Activated CD4-positive, CD25-positive, alpha-beta regulatory T cell treated with anti-CD3 and anti-CD28 coated beads, Interleukin-2, amount 50 U/mL, for 16 hours (primary cell): Measurements from ENCODE around the gene NDE1.
"Not testable (repeated sequence)": the region's sequence is repeated elsewhere in the genome, so short reads cannot be mapped to it uniquely, and the experiment has no call there.

Source experiments
- DNase-seq: peaks from one replicate; pipeline ENCODE4 v3.0.0-alpha.2; 2020; ENCODE audit warnings: low read depth, low spot score

NDE1 gene

DNA sequence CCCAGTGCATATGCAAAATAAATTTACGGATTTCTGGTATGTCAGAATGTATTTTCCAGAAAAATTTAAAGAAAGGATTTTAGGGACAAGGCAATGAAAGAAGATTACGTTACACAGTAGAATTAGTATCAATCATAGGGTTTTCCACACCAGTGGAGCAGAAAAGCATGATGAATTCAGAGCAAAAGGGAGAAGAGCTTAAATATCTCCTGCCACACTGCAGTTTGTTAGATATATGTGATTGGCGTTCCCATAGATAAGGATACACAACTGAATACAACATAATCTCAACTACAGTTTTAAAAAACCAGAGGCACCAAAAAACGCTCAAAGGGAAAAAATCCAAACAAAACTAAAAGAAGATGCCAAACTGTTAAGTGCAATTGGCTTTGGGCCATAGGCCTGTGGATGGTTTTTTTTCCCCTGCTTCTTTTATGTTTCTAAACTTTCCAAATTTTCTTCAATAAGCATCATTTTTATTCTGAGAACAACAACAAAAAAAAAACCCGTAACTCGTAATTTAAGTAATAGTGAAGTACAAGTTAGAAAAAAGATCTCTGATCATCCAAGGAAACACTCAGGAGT lies 29.3 kb upstream of the NDE1 start:
- no peak for DNase-seq

DNA sequence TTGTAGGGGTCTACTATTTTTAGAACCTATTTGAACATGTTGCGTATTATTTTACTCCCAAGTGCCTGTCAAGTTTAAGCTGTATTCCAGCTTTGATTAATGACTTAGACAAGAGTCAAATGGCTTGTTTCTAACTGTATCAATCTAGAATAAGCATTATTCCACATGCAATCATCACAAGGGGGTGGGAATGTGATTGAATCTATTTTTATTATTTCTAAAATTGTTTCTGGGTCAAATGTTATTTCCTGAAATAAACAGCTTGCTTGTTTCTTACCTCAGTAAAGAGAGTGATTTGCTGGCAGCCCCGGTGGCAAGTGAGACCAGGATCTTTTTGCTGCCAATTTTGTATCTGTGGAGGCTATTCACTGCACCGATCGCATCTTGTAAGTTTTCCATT lies 28.6 kb upstream of the NDE1 start:
- DNase-seq, result no peak

DNA sequence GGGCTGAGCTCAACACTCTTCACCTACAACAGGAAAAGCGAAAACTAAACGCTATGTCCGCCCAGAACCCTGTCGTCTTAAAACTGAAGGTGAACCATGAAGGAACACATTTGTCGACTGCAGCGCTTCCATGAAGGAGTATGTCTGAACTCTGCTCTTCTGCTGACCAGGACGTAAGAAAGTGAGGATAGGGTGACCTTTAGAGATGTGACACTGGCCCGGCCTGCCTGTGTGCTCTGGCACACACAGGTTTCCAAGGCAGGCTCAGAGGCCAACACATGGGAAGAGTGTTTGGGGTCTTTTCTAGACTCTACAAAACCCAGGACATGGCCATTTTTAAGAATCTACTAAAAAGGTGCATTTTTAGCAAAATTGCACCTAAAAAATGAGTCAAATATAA lies 28.2 kb upstream of the NDE1 start:
- no peak for DNase-seq

DNA sequence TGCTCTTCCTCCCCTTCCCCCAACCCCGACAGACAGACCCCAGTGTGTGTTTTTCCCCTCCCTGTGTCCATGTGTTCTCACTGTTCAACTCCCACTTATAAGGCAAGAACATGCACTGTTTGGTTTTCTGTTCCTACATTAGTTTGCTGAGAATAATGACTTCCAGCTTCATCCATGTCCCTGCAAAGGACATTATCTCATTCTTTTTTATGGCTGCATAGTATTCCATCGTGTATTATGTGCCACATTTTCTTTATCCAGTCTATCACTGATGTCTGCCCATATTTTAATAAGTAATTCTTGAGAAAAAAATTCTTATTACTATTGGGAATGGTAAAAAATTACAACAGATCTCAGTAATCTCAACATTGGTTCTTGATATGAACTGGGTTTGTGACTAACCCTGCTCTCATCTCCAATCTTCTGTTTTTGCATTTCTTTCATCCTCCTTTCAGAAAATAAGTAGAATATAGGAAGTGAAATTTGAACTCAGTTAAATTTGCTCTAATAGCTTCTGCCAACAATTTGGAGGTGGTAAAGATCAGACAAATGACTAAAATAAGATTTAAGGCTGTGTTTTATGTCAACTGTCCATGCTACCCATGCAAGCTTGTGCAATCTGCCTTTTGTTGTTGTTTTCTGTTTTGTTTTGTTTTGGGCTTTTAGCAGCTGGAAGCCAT lies 18.2 kb upstream of the NDE1 start:
- no peak for DNase-seq

DNA sequence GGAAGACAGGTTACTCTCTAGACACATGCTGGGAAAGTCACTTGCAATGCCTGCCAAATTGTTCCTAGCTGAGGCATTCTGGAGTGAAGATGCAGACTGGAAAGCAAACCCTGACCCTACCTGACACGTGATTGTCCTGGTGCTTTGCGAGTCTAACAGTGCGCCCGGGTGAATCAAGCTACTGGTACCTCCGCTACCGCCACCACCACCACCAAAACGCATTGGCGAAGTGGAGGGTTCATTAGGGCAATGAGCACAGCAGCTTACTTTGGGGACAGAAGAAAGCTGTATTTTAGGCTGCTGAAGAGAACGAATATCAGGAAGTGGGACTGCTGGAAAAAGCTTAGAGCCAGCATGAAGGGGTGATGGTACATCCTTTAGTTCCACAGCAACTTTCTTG lies 14.1 kb upstream of the NDE1 start:
- DNase-seq, result no peak

DNA sequence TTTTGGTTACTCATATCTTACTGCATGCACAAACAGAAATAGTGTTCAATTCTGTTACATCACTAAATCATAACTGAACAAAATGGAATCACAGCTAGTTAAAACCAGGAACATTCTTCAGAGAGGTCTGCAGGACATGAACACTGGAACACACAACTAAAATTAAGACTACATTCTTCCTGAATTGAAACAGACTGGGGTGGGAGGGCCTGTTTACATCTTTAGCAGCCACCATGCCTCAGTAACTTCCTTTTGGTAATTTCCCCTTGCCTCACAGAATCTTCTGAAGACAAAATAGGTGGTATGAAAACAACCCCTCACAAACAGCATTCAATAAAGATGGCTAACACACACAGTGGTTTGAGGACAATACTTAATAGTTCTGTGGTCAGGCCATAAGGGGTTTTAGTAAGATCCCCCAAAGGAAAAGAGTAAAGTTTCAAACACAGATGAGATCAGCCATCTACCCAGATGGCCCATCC lies 13.6 kb upstream of the NDE1 start:
- no peak for DNase-seq

DNA sequence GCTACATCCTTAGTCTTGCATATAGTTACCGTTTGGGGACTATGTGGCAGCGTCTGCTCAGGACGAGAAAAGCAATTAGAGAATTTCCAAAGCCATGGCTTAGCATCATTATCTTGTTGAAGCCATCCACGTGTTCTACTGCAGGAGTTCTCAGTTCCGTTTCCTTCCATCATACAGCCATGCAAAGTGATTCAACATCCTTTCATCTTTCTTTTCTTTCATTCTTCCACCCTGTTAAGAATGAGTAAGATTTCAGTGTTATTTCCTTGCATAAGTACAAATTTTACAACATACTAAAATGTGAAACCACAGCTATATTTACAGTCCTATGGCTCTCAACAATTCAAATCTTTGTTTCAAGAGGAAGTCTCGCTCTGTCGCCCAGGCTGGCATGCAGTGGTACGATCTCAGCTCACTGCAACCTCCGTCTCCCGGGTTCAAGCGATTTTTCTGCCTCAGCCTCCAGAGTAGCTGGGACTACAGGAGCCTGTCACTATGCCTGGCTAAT lies 10.9 kb upstream of the NDE1 start:
- DNase-seq, result no peak

DNA sequence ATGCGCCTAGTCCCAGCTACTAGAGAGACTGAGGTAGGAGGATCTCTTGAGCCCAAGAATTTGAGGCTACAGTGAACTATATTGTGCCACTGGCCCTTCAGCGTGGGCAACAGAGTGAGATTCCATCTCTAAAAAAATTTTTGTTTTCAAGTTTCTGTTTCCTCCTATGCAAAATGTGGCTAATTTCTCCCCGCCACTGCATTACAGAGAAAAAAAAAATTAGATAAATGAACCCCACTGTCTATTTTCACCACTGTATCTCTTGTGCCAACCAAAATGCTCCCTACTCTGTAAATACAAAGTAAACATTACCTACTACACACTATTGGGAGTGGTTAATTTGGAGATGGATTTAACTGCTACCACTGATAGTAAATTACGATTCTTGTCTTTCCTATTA lies 9.1 kb upstream of the NDE1 start:
- no peak for DNase-seq

DNA sequence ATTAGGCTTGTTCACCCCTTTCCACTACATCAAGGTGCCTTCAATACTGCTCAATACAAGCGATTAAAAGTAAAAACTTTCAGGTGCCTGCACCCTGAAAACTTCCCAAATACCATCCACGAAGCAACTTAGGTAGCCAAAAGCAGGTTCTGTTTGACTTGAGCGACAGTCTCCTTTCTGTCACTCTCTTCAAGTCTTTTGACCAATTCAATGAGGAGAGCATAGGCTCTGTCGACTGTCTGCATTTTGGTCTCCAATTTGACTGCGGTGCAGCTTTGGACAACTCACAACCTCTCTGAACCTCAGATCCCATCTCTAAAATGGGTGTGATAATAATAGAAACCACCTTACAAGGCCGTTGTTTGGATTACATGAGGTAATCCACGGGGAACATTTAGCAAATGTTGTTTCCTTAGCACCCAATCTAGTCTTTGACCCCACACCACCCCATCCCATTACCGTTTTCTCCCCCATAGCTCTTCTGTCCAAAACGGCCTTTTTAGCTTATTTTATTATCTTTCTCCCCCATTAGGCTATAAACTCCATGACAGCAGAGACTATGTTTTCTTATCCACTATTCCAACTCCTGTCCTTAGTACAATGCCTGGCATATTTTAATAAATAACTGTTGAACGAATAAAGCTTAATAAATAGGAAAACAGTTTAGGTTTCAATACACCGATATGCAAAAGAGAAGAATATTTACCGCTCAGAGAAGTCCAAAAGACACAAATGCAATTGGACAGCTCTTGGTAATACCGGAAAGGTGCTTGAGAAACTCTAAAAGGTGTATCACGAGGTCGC lies 8.1 kb upstream of the NDE1 start:
- no peak for DNase-seq

DNA sequence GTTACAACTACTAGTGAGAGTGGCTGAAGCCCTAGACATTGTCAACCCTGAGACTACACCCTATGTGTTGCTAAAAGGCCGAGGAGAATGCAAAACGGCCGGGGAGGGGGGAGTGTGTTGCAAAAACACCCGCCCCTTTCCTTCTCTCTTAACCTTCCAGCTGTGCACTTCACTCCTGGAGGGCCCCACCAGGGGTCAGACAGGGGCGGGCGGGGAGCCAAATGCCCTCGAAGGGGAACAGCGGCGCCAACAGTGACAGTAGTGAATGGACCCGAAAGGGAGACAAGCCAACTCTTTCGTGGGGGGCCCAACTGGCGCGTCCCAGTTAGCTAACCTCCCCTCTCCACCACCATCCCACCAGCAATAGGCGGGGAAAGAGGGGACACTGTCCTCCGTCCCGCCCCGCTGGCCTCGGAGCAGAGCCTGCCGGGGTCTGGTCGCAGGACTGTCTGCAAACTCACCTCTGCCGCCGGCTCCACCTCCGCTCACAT lies 7.4 kb upstream of the NDE1 start:
- peak; percentile 62 for DNase-seq

DNA sequence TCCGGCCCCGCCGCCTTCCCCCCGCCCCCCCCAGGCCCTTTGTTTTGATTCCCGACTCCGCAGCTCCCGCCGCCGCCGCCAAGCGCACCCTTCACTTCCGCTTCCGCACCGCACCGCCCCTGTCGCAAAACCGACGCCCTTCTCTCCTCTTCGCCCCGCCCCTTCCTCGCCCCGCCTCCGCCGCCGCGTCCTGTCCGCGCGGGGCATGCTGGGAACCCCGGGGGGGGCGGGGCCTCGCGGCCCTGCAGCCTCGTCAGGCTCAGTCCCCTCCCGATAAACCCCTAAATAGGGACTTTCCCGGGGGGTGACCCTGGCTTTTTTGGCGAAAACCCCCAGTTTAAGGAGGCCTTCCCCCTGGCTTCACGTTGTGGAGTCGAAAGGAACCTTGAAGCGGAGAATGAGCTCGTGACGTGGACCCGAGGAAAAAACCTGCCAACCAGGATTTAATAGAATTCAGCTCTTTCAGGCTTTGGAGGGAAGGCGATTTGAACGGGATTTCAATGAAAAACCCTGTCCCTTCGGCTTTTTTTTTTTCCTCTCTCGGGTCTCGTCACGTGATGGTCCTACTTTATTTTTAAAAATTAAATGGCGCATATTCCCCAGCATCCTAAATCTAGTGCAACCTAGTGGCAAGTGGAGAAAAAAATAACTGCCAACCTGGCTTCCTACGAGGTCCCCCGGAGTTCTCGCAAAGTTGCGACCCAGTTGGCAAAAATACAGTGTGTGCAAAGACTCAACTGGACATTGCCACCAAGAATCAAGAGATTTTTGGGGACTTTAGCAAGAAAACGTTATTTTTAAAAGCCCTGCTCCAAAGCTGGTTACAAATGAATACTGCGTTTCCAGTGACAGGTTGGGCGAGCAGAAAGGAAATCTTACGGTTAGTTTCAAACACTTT lies 6.7 kb upstream of the NDE1 start, which contains the start of gene MARF1:
Gene MARF1 (minus strand): TSS at position 107 of the 898 bp plus-strand sequence. CDS start 3,921 bp downstream, outside the sequence.
- DNase-seq, result peak; percentile 98

DNA sequence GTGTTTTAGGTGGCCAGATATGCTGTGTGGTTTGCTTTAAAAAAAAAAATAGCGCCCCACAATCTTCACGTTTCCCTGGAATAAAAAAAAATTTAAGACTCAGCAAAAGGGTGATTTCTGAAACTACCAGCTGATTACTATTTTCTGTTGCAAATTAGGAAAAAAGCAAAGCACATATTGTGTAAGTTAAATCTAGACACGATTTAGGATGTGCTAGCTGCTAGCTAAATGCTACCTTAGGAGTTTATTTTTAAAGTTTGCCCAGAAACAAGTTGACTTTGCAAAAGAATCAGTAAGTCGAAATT lies 6.1 kb upstream of the NDE1 start:
- no peak for DNase-seq

DNA sequence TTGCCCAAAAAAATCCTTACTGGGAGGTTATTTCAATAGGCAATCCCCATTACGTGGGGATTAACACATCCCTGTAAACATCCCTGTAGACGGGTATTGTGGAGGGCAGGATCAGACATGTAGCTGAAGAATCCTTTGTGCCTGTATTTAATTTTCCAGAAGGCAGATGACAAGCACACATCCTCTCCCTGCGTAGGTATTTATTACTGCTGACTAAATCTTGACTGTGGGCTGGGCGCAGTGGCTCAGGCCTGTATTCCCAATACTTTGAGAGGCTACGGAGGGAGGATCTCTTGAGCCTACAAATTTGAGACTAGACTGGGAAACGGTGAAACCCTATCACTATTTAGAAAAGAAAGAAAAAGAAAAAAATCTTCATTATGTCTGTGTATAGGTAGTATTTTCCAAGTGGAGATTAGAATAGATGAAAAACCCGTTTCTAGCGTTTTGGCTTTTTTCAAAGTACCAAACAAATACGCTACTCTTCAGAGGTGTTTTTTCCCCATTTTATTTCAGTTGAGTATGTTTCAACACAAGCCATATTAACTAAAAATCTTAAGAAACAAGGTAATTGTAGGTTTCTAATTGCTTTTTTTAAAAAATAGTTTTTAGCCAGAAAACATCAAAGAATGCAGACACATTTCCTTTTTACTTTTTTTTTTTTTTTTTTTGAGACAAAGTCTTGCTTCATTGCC lies 5.6 kb upstream of the NDE1 start:
- no peak for DNase-seq

DNA sequence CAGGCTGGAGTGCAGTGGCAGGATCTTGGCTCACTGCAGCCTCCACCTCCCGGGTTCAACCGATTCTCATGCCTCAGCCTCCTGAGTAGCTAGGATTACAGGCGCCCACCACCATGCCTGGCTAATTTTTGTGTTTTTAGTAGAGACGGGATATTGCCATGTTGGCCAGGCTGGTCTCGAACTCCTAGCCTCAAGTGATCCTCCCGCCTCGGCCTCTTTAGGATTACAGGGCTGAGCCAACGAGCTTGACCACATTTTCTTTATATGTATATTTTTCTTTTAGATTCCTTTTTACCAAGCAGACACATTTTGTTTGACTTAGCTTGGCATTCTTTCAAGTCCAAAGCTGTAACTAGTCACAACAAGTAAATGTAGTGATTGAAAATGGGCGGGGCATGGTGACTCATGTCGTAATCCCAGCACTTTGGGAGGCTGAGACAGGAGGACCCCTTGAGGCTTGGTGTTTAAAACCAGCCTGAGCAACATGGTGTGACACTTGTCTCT lies 5.0 kb upstream of the NDE1 start:
- not testable (repeated sequence) for DNase-seq

DNA sequence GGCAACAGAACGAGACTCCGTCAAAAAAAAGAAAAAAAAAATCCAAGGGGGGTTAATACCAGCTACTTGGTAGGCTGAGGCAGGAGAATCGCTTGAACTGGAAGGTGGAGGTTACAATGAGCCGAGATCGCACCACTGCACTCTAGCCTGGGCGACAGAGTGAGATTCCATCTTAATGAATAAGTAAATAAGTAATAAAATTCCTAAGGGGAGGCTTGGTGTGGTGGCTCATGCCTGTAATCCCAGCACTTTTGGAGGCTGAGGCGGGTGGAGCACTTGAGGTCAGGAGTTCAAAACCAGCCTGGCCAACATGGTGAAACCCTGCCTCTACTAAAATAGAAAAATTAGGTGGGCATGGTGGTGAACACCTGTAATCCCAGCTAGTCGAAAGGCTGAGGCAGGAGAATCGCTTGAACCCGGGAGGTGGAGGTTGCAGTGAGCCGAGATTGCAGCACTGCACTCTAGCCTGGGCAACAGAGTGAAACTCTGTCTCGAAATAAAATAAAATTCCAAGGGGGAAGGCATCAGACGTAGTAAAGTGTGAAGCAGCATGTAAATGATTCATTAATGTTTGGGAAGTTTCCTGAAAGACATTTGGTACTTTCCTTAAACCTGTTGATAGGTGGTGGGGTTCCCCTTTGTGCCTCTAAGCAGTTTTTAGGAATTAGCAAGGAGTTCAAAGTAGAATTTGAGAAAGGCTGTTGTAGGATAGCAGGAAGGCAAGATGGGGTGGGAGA lies 3.3 kb upstream of the NDE1 start:
- not testable (repeated sequence) for DNase-seq

DNA sequence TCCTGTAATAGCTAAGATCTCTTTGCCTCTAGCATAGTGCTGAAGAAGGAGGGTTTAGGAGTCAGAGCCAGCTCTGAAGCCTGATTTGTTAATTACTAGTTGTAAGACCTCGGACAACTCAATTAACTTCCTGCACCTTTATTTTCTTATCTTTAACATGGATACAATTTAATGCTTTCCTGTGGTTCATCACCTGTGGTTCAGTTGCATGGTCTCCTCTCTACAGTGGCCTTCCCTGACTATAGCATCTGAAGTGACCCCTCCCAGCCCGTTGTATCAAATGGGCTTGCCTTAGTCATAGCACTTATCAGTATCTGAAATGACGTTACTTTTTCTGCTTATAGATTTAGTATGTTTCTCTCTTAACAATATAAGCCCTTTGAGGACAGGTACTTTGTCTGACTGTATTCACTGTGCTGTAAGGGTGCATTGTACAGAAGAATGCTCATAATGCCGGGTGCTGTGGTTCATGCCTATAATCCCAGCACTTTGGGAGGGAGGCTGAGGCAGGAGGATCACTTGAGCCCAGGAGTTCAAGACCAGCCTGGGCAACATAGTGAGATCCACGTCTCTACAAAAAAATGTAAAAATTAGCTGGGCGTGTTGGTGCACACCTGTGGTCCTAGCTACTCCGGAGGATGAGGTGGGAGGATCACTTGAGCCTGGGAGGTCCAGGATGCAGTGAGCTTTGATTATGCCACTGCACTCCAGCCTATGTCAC lies 2.6 kb upstream of the NDE1 start:
- no peak for DNase-seq

DNA sequence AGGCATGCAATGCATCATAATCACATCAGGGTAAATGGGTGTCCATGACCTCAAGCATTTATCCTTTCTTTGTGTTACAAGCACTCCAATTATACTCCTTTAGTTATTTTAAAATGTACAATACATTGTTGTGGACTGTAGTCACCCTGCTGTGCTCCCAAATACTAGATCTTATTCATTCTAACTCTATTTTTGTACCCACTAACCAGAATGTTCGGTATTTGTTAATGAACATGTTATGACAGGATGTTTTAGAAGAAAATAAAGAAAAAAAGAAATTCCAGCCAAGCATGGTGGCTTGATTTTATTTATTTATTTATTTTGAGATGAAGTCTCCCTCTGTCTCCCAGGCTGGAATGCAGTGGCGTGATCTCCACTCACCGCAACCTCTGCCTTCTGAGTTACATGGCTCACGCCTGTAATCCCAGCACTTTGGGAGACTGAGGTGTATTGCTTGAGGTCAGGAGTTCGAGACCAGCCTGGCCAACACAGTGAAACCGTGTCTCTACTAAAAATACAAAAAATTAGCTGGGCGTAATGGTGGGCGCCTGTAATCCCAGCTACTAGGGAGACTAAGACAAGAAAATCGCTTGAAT lies 1.8 kb upstream of the NDE1 start:
- no peak for DNase-seq

DNA sequence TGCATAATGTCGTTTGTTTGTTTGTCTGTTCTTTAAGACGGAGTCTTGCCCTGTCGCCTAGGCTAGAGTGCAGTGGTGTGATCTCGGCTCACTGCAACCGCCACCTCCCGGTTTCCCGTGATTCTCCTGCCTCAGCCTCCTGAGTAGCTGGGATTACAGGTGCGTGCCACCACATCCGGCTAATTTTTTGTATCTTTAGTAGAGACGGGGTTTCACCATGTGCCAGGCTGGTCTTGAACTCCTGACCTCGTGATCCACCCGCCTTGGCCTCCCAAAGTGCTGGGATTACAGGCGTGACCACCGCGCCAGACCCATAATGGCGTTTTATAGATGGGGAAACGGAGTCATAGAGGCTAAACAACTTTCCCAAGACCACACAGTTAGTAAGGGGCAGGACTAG lies 734 bp upstream of the NDE1 start:
- not testable (repeated sequence) for DNase-seq

DNA sequence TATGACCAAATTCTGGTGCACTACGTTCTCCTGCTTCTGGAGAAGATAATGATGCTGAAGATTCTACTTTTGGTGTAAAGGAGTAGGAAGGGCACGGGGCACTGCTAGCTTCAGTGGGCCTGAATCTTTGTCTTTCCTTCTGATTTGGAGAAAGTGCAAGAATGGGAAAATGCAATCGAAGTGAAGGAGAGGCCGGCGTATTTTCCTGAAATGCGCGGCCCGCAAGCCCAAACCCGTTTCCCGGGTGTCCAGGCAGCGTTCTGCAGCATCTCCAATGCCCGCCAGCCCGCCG lies 372 bp upstream of the NDE1 start:
- DNase-seq, result no peak
